Chondrocyte (in vitro differentiated cells): ENCODE results near the gene GSTM2. TPM values are rescaled to one million over a fixed set of nuclear protein-coding genes. Genes with fewer than 3 reads are reported as not detected.

Experiments used
- DNase-seq: peaks from one replicate; pipeline ENCODE4 v3.0.0; 2021; ENCODE audit warnings: mixed read lengths, low spot score
- H3K27ac Mint-ChIP-seq: one replicate; pipeline ENCODE4 v1.8.0; 2021; ENCODE audit warnings: mild to moderate bottlenecking, moderate library complexity, mixed read lengths; ENCODE audit not compliant: unreplicated experiment
- H3K27me3 Mint-ChIP-seq: 2 replicates; pipeline ENCODE4 v1.8.0; 2021; ENCODE audit warnings: low read depth, mixed read lengths
- H3K36me3 Mint-ChIP-seq: 2 replicates; pipeline ENCODE4 v1.8.0; 2021; ENCODE audit warnings: low read depth, mixed read lengths
- H3K4me1 Mint-ChIP-seq: 2 replicates; pipeline ENCODE4 v1.8.0; 2021; ENCODE audit warnings: low read depth, mild to moderate bottlenecking, mixed read lengths
- H3K4me3 Mint-ChIP-seq: one replicate; pipeline ENCODE4 v1.8.0; 2021; ENCODE audit warnings: mild to moderate bottlenecking, moderate library complexity, mixed read lengths; ENCODE audit not compliant: unreplicated experiment
- H3K9me3 Mint-ChIP-seq: 2 replicates; pipeline ENCODE4 v1.8.0; 2021; ENCODE audit warnings: low read depth, mixed read lengths
- total RNA-seq: library from RNA; stranded (reverse); gene quantifications from 3 replicates; pipeline ENCODE4 v1.2.1, GENCODE V29; 2021
- TF ChIP-seq, protein P1 (sequence below): fragments of 200-600 bp; sonication (generic); IDR thresholded peaks from 2 replicates; pipeline ENCODE4 v1.5.0; 2021; ENCODE audit warnings: antibody characterized with exemption, mild to moderate bottlenecking, moderate library complexity

The GSTM2 gene
- total RNA-seq, 1 donor from 2014 or later, result 25.8 TPM

DNA sequence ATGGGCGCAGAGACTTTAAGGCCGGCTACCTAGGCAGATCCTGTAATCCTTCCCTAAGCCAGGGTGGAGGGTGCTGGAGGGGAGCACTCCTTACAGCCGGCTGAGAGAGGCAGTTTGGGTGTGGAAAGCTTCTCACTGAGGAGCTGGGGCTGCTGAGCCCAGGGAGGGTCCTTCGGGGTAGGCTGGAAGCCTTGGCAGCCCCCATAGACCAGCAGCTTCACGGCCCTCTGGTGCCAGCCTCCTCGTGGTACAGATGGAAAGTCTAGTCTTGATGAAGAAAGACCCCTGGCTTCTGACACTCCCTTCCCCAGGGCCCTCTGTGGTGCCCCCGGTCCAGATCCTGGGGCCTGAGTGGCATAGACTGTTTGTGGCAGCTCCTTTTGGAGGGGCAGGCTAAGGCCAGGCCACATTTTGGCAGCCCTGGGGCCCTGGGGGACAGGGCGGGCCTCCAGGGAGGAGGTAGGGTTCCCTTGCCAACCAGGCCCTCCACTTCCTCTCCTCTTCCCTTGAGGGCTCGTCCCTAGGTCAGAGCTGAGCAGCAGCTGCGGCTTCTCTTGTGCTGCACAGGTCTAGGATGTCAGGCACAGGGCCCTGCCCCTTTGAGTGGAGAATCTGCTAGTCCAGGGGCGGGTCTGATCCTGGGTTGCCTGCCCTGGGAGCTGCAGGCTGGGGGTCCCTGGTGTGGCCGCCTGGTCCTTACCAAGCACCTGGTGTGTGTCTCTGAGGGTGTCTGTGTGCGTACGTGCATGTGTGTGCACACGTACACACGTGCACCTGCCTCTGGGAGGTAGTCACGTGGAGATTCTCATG lies 43.5 kb upstream of the GSTM2 start:
- DNase-seq, result no peak
- no peaks in the 10 kb centered on the region for H3K9me3 Mint-ChIP-seq

DNA sequence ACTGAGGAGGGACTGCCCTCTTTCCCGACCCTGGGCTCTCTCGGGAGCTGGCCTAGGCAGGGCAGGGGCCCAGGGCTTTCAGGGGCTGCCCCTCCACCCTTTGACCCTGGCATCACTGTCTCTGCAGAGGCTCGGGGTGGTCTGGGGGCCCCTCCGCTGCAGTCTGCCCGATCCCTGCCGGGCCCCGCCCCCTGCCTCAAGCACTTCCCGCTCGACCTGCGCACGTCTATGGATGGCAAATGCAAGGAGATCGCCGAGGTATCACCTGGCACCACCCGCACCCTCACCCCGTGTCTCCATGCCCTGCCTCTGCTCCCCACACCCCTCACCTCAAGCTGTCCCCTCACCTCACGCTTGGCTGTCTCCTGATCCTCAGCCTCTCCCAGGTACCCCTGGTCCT lies 42.7 kb upstream of the GSTM2 start:
- no peak for DNase-seq
- Mint-ChIP-seq H3K36me3 (peaks cover 29% of the 10 kb centered on the region), H3K4me1 (peaks cover 34% of the 10 kb centered on the region), H3K4me3 (no peak overlapping the region), H3K9me3 (no peaks in the 10 kb centered on the region), H3K27ac (no peak overlapping the region), H3K27me3 (no peaks in the 10 kb centered on the region)
- TF ChIP-seq, protein P1, sequence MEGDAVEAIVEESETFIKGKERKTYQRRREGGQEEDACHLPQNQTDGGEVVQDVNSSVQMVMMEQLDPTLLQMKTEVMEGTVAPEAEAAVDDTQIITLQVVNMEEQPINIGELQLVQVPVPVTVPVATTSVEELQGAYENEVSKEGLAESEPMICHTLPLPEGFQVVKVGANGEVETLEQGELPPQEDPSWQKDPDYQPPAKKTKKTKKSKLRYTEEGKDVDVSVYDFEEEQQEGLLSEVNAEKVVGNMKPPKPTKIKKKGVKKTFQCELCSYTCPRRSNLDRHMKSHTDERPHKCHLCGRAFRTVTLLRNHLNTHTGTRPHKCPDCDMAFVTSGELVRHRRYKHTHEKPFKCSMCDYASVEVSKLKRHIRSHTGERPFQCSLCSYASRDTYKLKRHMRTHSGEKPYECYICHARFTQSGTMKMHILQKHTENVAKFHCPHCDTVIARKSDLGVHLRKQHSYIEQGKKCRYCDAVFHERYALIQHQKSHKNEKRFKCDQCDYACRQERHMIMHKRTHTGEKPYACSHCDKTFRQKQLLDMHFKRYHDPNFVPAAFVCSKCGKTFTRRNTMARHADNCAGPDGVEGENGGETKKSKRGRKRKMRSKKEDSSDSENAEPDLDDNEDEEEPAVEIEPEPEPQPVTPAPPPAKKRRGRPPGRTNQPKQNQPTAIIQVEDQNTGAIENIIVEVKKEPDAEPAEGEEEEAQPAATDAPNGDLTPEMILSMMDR, result no peak

More for the DNA sequence above, 43.5 kb upstream of the GSTM2 start:
- no peaks in the 10 kb centered on the region for H3K27me3 Mint-ChIP-seq
- H3K4me3 Mint-ChIP-seq, result no peak overlapping the region
- peaks cover 38% of the 10 kb centered on the region for H3K4me1 Mint-ChIP-seq
- H3K36me3 Mint-ChIP-seq, result peaks cover 22% of the 10 kb centered on the region
- no peak overlapping the region for H3K27ac Mint-ChIP-seq
- TF ChIP-seq, protein P1, result no peak

DNA sequence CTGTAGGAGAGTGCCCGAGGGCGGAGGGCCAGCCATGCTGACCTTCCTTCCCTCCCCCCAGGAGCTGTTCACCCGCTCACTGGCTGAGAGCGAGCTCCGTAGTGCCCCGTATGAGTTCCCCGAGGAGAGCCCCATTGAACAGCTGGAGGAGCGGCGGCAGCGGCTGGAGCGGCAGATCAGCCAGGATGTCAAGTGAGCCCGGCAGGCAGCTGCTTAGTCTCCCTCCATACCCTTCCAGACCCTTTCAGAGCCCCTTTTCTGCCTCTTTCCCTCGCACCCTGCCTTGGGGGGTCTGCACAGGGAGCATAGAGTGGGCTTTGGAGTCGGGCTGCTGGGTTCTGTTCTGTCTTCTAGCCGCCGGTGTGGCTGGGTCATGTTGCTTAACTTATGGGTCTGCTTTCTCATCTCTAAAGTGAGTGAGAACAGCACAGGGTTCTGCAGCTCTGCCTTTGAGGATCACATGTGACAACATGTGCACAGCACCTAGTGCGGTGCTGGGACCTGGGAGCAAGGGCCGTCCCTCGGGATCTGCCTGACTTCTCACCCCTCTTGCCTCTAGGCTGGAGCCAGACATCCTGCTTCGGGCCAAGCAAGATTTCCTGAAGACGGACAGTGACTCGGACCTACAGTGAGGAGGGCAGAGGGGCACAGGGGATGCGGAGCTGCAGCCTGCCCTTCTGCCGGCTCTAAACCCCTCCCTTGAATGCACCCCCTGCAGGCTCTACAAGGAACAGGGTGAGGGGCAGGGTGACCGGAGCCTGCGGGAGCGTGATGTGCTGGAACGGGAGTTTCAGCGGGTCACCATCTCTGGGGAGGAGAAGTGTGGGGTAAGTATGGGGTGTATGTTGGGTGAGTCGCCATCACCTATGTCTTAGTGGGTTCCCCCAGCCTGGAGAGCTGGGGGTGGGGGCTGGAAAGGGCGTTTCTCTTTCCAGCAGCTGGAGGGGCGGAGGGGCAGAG lies 42.0 kb upstream of the GSTM2 start:
- TF ChIP-seq, protein P1, result no peak
- Mint-ChIP-seq H3K4me3 (no peak overlapping the region), H3K27ac (no peak overlapping the region)

DNA sequence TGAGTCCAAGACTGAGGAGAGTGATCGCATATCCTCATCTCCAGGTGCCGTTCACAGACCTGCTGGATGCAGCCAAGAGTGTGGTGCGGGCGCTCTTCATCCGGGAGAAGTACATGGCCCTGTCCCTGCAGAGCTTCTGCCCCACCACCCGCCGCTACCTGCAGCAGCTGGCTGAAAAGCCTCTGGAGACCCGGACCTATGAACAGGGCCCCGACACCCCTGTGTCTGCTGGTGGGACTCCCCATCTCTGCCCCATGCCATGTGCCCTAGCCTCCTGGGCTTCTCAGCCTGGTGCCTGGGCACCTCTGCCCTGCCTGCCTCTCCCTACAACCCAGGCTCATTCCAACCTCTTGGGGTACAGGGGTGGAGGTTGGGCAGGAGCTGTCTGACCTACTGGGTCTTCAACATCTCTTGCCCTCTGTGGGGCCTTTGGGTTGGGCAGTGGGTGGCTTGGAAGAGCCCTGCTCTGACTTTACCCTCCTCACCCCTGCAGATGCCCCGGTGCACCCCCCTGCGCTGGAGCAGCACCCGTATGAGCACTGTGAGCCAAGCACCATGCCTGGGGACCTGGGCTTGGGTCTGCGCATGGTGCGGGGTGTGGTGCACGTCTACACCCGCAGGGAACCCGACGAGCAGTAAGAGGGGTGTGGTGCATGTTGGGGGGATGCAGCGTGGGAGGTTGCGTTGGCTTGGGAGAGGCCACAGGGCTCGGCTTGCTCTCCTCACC lies 41.0 kb upstream of the GSTM2 start:
- no peak for DNase-seq
- Mint-ChIP-seq H3K4me1 (peaks cover 24% of the 10 kb centered on the region), H3K4me3 (no peak overlapping the region), H3K9me3 (no peaks in the 10 kb centered on the region), H3K36me3 (peaks cover 33% of the 10 kb centered on the region), H3K27me3 (no peaks in the 10 kb centered on the region), H3K27ac (no peak overlapping the region)
- TF ChIP-seq, protein P1, result no peak

More for the DNA sequence above, 42.0 kb upstream of the GSTM2 start:
- Mint-ChIP-seq H3K36me3 (peaks cover 29% of the 10 kb centered on the region), H3K9me3 (no peaks in the 10 kb centered on the region), H3K27me3 (no peaks in the 10 kb centered on the region), H3K4me1 (peaks cover 33% of the 10 kb centered on the region)
- no peak for DNase-seq
